GM12878 (cell line): ENCODE results near the gene SPG7. TPM values are rescaled to one million over a fixed set of nuclear protein-coding genes. Genes with fewer than 3 reads are reported as not detected.
A peak's percentile ranks its signal among the peaks of the same experiment; 100 is the strongest.

Source experiments
- ATAC-seq: fragments of 200-7000 bp; cut with Tn5 transposase; 3 replicates; pipeline ENCODE4 v1.9.1; 2020; ENCODE audit warnings: mild to moderate bottlenecking, moderate library complexity
- BruUV-seq: library from RNA; stranded (reverse); fragments of 400-500 nt; replicated peaks from 2 replicates; lab custom pipeline; 2021; lab: Mats Ljungman, UMichigan
- CTCF ChIA-PET: fragments of 300-600 bp; sonication (Branson Sonifier 250); formaldehyde crosslinking; extraction: SDS; loops from one replicate; lab custom pipeline; 2021; ENCODE audit warnings: inconsistent platforms; lab: Yijun Ruan, JAX
- POLR2A ChIA-PET: fragments of 350-600 bp; formaldehyde crosslinking; extraction: SDS; loops from one replicate; lab custom pipeline; 2021; ENCODE audit warnings: inconsistent platforms; lab: Charles Lee
- RAD21 ChIA-PET: fragments of 300-600 bp; sonication (Branson Sonifier 250); formaldehyde crosslinking; loops from one replicate; lab custom pipeline; 2023; ENCODE audit warnings: antibody characterized with exemption; ENCODE audit not compliant: unreplicated experiment; lab: Charles Lee
- SMC1A ChIA-PET: fragments of 300-600 bp; sonication (Branson Sonifier 250); formaldehyde crosslinking; loops from one replicate; lab custom pipeline; 2023; ENCODE audit not compliant: unreplicated experiment, uncharacterized antibody; lab: Charles Lee
- DNase-seq: peaks from one replicate; pipeline ENCODE4 v3.0.0-alpha.2; 2011; ENCODE audit warnings: low read depth, low spot score
- FAIRE-seq: peaks from 3 replicates; lab custom pipeline; 2011; peaks lifted over from hg19 to GRCh38; lab: Jason Lieb, UNC
- H2AFZ ChIP-seq: 2 replicates; pipeline ENCODE4 v1.6.0; 2011; ENCODE audit warnings: low read depth, low read length, control low read depth; ENCODE audit not compliant: control insufficient read depth
- H3K27ac ChIP-seq: 2 replicates; pipeline ENCODE4 v1.5.1; 2011; ENCODE audit warnings: control low read depth; ENCODE audit not compliant: control insufficient read depth, insufficient read depth
- H3K27me3 ChIP-seq, 2 experiments: replicated peaks in 1 of 2; 2 replicates each; pipeline versions ENCODE4 v1.6.0 to v1.6.1; 2011; ENCODE audit warnings: low read length in 1 of 2; ENCODE audit not compliant: control insufficient read depth in 2 of 2, insufficient read depth in 2 of 2
- H3K36me3 ChIP-seq, 2 experiments: 2 replicates each; pipeline ENCODE4 v1.5.1; 2011; ENCODE audit warnings: low read length in 1 of 2; ENCODE audit not compliant: control insufficient read depth in 2 of 2, insufficient read depth in 2 of 2
- H3K4me1 ChIP-seq: 2 replicates; pipeline ENCODE4 v1.6.1; 2011; ENCODE audit warnings: mild to moderate bottlenecking, low read length, moderate library complexity, mixed read lengths; ENCODE audit not compliant: control insufficient read depth, insufficient read depth
- H3K4me2 ChIP-seq: 2 replicates; pipeline ENCODE4 v1.6.0; 2011; ENCODE audit warnings: control low read depth; ENCODE audit not compliant: control insufficient read depth, insufficient read depth
- H3K4me3 ChIP-seq: fragments of 200-600 bp; sonication (generic); 2 replicates; pipeline ENCODE4 v1.5.1; 2016
- H3K79me2 ChIP-seq: 2 replicates; pipeline ENCODE4 v1.6.0; 2011; ENCODE audit warnings: low read length; ENCODE audit not compliant: control insufficient read depth, insufficient read depth
- H3K9ac ChIP-seq: 2 replicates; pipeline ENCODE4 v1.8.0; 2011; ENCODE audit warnings: low read length, control low read depth, mixed read lengths; ENCODE audit not compliant: control insufficient read depth, insufficient read depth
- H3K9me3 ChIP-seq: replicated peaks from 3 replicates; pipeline ENCODE4 v1.5.1; 2011; ENCODE audit warnings: mild to moderate bottlenecking, low read length; ENCODE audit not compliant: control insufficient read depth, insufficient read depth
- H4K20me1 ChIP-seq: 2 replicates; pipeline ENCODE4 v1.6.0; 2011; ENCODE audit not compliant: control insufficient read depth, insufficient read depth
- ATF7 ChIP-seq: fragments of 450-650 bp; IDR thresholded peaks from 2 replicates; pipeline ENCODE4 v1.6.1; 2016; ENCODE audit warnings: low read depth, mild to moderate bottlenecking
- CBFB ChIP-seq: IDR thresholded peaks from 2 replicates; pipeline ENCODE4 v1.6.1; 2016; ENCODE audit warnings: antibody characterized with exemption, low read depth
- CHD2 ChIP-seq: IDR thresholded peaks from 2 replicates; pipeline ENCODE4 v1.6.1; 2011; ENCODE audit warnings: low read depth, low read length, improper control_type of control experiment, borderline replicate concordance
- EED ChIP-seq: sonication (generic); IDR thresholded peaks from 2 replicates; pipeline ENCODE4 v1.6.1; 2016; ENCODE audit warnings: antibody characterized with exemption, low read depth
- ELK1 ChIP-seq: IDR thresholded peaks from 2 replicates; pipeline ENCODE4 v1.6.1; 2012; ENCODE audit warnings: low read depth, low read length, improper control_type of control experiment
- HSF1 ChIP-seq: fragments of 150-350 bp; IDR thresholded peaks from 2 replicates; pipeline ENCODE4 v1.6.1; 2014; ENCODE audit warnings: mild to moderate bottlenecking, low read depth, low read length
- NKRF ChIP-seq: fragments of 450-650 bp; conservative IDR thresholded peaks from 2 replicates; pipeline ENCODE4 v1.6.1; 2017; ENCODE audit warnings: mild to moderate bottlenecking, moderate library complexity
- RAD21 ChIP-seq: IDR thresholded peaks from 2 replicates; pipeline ENCODE4 v1.6.1; 2011; ENCODE audit warnings: mild to moderate bottlenecking, low read depth, low read length, moderate library complexity; ENCODE audit not compliant: insufficient read depth
- RELB ChIP-seq: fragments of 450-650 bp; IDR thresholded peaks from 2 replicates; pipeline ENCODE4 v1.6.1; 2017; ENCODE audit warnings: low read depth, mild to moderate bottlenecking, moderate library complexity
- SMAD1 ChIP-seq: fragments of 450-650 bp; IDR thresholded peaks from 2 replicates; pipeline ENCODE4 v1.6.1; 2018; ENCODE audit warnings: mild to moderate bottlenecking, low read depth; ENCODE audit not compliant: partially characterized antibody
- SP1 ChIP-seq: IDR thresholded peaks from one replicate; pipeline ENCODE4 v1.6.1; 2011; ENCODE audit warnings: low read depth, low read length
- TCF7 ChIP-seq: IDR thresholded peaks from 2 replicates; pipeline ENCODE4 v1.6.1; 2014; ENCODE audit warnings: antibody characterized with exemption, borderline replicate concordance
- ZNF274 ChIP-seq: IDR thresholded peaks from one replicate; pipeline ENCODE4 v1.8.0; 2011; ENCODE audit not compliant: insufficient read length, insufficient read depth
- WGBS: methylation state at CpG from one replicate; pipeline ENCODE4 v1.1.6; 2016; ENCODE audit warnings: low lambda C conversion rate; ENCODE audit not compliant: insufficient replicate concordance, insufficient coverage; ENCODE audit errors: missing lambda C conversion rate; 5-methylcytosine and 5-hydroxymethylcytosine counted together
- in situ Hi-C: fragments of 300-500 bp; cut with MboI; formaldehyde crosslinking; loops from 9 replicates; pipeline ENCODE4 v1.14.3; 2018; ENCODE audit warnings: mixed read lengths
- intact Hi-C: fragments of 100-400 bp; cut with micrococcal nuclease; formaldehyde crosslinking; loops from one replicate; pipeline ENCODE4 v1.14.2; 2022; ENCODE audit not compliant: unreplicated experiment
- polyA plus RNA-seq, 11 experiments: library from polyadenylated mRNA; depleted of rRNA in 4 of 11; unstranded in 6 of 11; stranded (reverse) in 5 of 11; fragments of >200 nt; fragmentation: Nextera tagmentation in 4 of 11; fragmentation: Illumina TruSeq in 1 of 11; extraction: Ambion mirVana in 4 of 11; extraction: Trizol in 1 of 11; gene quantifications; 1 replicate in 1 of 11; 2 replicates in 10 of 11; pipeline versions ENCODE4 v1.2.1 to v1.2.3, GENCODE V29; 2011 to 2016; ENCODE audit warnings: inconsistent platforms in 2 of 11, missing spikeins in 2 of 11, low read depth in 1 of 11
- total RNA-seq, 4 experiments: library from RNA; depleted of rRNA in 3 of 4; stranded (reverse); fragments of >200 nt in 3 of 4; fragmentation: Illumina TruSeq in 1 of 4; extraction: Trizol in 1 of 4; gene quantifications; 2 replicates each; pipeline versions ENCODE4 v1.2.1 to v1.2.3, GENCODE V29; 2013 to 2021

SPG7 gene
- total and polyA plus RNA-seq, 10 of the 15 experiments (the other 5 are each of a cell fraction or from before 2014, with no cell fraction given): 5.9 to 75.9 (median 52.5) TPM

- H3K4me2 ChIP-seq: no peak overlapping the region
- H3K27ac ChIP-seq: no peak overlapping the region
- in situ Hi-C loops: loop anchor here (5.0 kb wide), 1 partner anchor 225 kb away; no protein-coding TSS in a partner anchor
- no peak overlapping the region for H3K9ac ChIP-seq
- no peak overlapping the region for H3K4me3 ChIP-seq
- H4K20me1 ChIP-seq: peaks cover 6% of the 10 kb centered on the region
- intact Hi-C loops: loop anchor here (2.0 to 5.0 kb wide), 2 partner anchors 224 to 315 kb away; no protein-coding TSS in a partner anchor
- 68% methylated on average over 34 of the region's 34 CpGs for WGBS
- ChIA-PET POLR2A (no interaction called here), SMC1A (interaction anchor here (0.6 to 1.0 kb wide), 3 partner anchors 8 to 73 kb away, joined by 3 to 4 read pairs (median 3); no protein-coding TSS in a partner anchor), RAD21 (no interaction called here), CTCF (interaction anchor here (0.6 to 1.4 kb wide), 11 partner anchors 8 to 224 kb away, joined by 3 to 5 read pairs (median 3); partner anchors contain the start of gene SPG7)
- ATAC-seq (peak; percentile 61), FAIRE-seq (peak; percentile 97), DNase-seq (no peak)
- no peaks in the 10 kb centered on the region for H3K9me3 ChIP-seq
- no peaks in the 10 kb centered on the region for H3K27me3 ChIP-seq
- peaks cover 18% of the 10 kb centered on the region for H3K79me2 ChIP-seq
- H3K4me1 ChIP-seq: no peaks in the 10 kb centered on the region
- no TSS peak for BruUV-seq
- H3K36me3 ChIP-seq: peaks cover 2 to 7% of the 10 kb centered on the region in 2 experiments
- H2AFZ ChIP-seq: no peak overlapping the region
- TF ChIP-seq RAD21 (peak; percentile 63), ATF7 (no peak), ELK1 (no peak), ZNF274 (no peak), HSF1 (no peak), RELB (no peak), CHD2 (no peak), SMAD1 (no peak), CBFB (no peak), SP1 (no peak), NKRF (no peak), EED (no peak), TCF7 (no peak)
Observed at GRCh38 chr16:89556750-89557689, 48.8 kb downstream of the SPG7 start.
